Measurements from ENCODE around the gene TMEM95. TPM values are rescaled to one million over a fixed set of nuclear protein-coding genes. Genes with fewer than 3 reads are reported as not detected.

TMEM95 gene
- total RNA-seq, 3 donors from 2014 or later: 0.26 TPM; not detected in 2

Other genes starting within 250 kb of the TMEM95 start
- under 1 TPM in 1 of 3 donors, not detected in 2; 0.96 TPM for gene ASGR2, start 240.3 kb upstream of the TMEM95 start, total RNA-seq
- gene ASGR1, start 175.8 kb upstream of the TMEM95 start, total RNA-seq: 1 to 10 TPM in 2 of 3 donors, under 1 TPM in 1; 0.35 to 1.6 (median 1.2) TPM
- gene DLG4, start 135.3 kb upstream of the TMEM95 start, total RNA-seq: 10 to 100 TPM in 1 of 3 donors, 1 to 10 TPM in 2; 4.1 to 34.5 (median 6.6) TPM
- gene ACADVL, start 135.2 kb upstream of the TMEM95 start, total RNA-seq: 1,000 to 10,000 TPM in 1 of 3 donors, 100 to 1,000 TPM in 2; 729 to 1,007 (median 804) TPM
- gene DVL2, start 120.6 kb upstream of the TMEM95 start, total RNA-seq: 10 to 100 TPM; 33.4 to 52.0 (median 36.0) TPM
- 10 to 100 TPM; 36.0 to 49.8 (median 36.8) TPM for gene PHF23, start 115.7 kb upstream of the TMEM95 start, total RNA-seq
- gene GABARAP, start 112.7 kb upstream of the TMEM95 start, total RNA-seq: 100 to 1,000 TPM; 424 to 499 (median 484) TPM
- gene CTDNEP1, start 103.4 kb upstream of the TMEM95 start, total RNA-seq: 100 to 1,000 TPM; 117 to 123 (median 117) TPM
- gene ELP5, start 102.9 kb upstream of the TMEM95 start, total RNA-seq: 10 to 100 TPM; 34.9 to 45.6 (median 42.2) TPM
- gene CLDN7, start 92.7 kb upstream of the TMEM95 start, total RNA-seq: 1,000 to 10,000 TPM in 1 of 3 donors, 100 to 1,000 TPM in 2; 586 to 1,244 (median 934) TPM
- gene SLC2A4, start 73.4 kb upstream of the TMEM95 start, total RNA-seq: 10 to 100 TPM in 1 of 3 donors, 1 to 10 TPM in 2; 5.3 to 78.2 (median 6.1) TPM
- gene YBX2, start 60.5 kb upstream of the TMEM95 start, total RNA-seq: 10 to 100 TPM; 17.9 to 71.4 (median 37.8) TPM
- gene EIF5A, start 47.5 kb upstream of the TMEM95 start, total RNA-seq: 100 to 1,000 TPM; 281 to 492 (median 313) TPM
- 10 to 100 TPM; 68.1 to 89.8 (median 83.2) TPM for gene GPS2, start 39.8 kb upstream of the TMEM95 start, total RNA-seq
- 10 to 100 TPM; 39.0 to 59.1 (median 44.9) TPM for gene NEURL4, start 25.8 kb upstream of the TMEM95 start, total RNA-seq
- 10 to 100 TPM in 2 of 3 donors, 1 to 10 TPM in 1; 9.2 to 16.5 (median 11.2) TPM for gene ACAP1, start 18.6 kb upstream of the TMEM95 start, total RNA-seq
- gene KCTD11, start 3.0 kb upstream of the TMEM95 start, total RNA-seq: 10 to 100 TPM in 1 of 3 donors, 1 to 10 TPM in 2; 8.2 to 10.3 (median 8.5) TPM
- gene TNK1, start 25.9 kb downstream of the TMEM95 start, total RNA-seq: 10 to 100 TPM; 16.4 to 29.5 (median 20.7) TPM
- 10 to 100 TPM in 2 of 3 donors, 1 to 10 TPM in 1; 5.5 to 21.6 (median 16.4) TPM for gene PLSCR3, start 39.4 kb downstream of the TMEM95 start, total RNA-seq
- 10 to 100 TPM; 51.9 to 85.1 (median 64.9) TPM for gene TMEM256, start 48.9 kb downstream of the TMEM95 start, total RNA-seq
- gene NLGN2, start 52.7 kb downstream of the TMEM95 start, total RNA-seq: 10 to 100 TPM in 1 of 3 donors, 1 to 10 TPM in 2; 2.9 to 38.0 (median 6.7) TPM
- not detected for gene SPEM1, start 65.2 kb downstream of the TMEM95 start, total RNA-seq
- gene SPEM2, start 70.5 kb downstream of the TMEM95 start, total RNA-seq: not detected
- not detected for gene SPEM3, start 73.7 kb downstream of the TMEM95 start, total RNA-seq
- 10 to 100 TPM in 2 of 3 donors, 1 to 10 TPM in 1; 8.8 to 22.5 (median 16.4) TPM for gene TMEM102, start 80.3 kb downstream of the TMEM95 start, total RNA-seq
- gene FGF11, start 84.4 kb downstream of the TMEM95 start, total RNA-seq: 1 to 10 TPM; 1.4 to 3.0 (median 2.2) TPM
- gene CHRNB1, start 89.9 kb downstream of the TMEM95 start, total RNA-seq: 1 to 10 TPM; 6.0 to 8.3 (median 7.7) TPM
- gene ZBTB4, start 124.5 kb downstream of the TMEM95 start, total RNA-seq: 10 to 100 TPM; 16.6 to 93.9 (median 18.5) TPM
- gene SLC35G6, start 126.3 kb downstream of the TMEM95 start, total RNA-seq: not detected
- 100 to 1,000 TPM; 101 to 124 (median 118) TPM for gene POLR2A, start 129.2 kb downstream of the TMEM95 start, total RNA-seq
- 10 to 100 TPM; 11.6 to 69.4 (median 15.8) TPM for gene TNFSF12, start 193.9 kb downstream of the TMEM95 start, total RNA-seq
- gene TNFSF13, start 203.6 kb downstream of the TMEM95 start, total RNA-seq: 10 to 100 TPM; 41.0 to 74.6 (median 73.3) TPM
- gene SENP3, start 206.8 kb downstream of the TMEM95 start, total RNA-seq: 10 to 100 TPM; 27.9 to 60.2 (median 37.7) TPM
- gene CD68, start 224.5 kb downstream of the TMEM95 start, total RNA-seq: 10 to 100 TPM; 41.4 to 91.9 (median 50.7) TPM
- gene MPDU1, start 228.7 kb downstream of the TMEM95 start, total RNA-seq: 100 to 1,000 TPM in 1 of 3 donors, 10 to 100 TPM in 2; 55.2 to 101 (median 94.5) TPM
- gene SOX15, start 234.9 kb downstream of the TMEM95 start, total RNA-seq: 1 to 10 TPM in 1 of 3 donors, under 1 TPM in 2; 0.38 to 4.4 (median 0.41) TPM